ENCODE results near the gene PPP1R14B. TPM values are rescaled to one million over a fixed set of nuclear protein-coding genes. Genes with fewer than 3 reads are reported as not detected.

The PPP1R14B gene
- total RNA-seq, 1 experiment from 2014 or later, result 583 TPM

DNA sequence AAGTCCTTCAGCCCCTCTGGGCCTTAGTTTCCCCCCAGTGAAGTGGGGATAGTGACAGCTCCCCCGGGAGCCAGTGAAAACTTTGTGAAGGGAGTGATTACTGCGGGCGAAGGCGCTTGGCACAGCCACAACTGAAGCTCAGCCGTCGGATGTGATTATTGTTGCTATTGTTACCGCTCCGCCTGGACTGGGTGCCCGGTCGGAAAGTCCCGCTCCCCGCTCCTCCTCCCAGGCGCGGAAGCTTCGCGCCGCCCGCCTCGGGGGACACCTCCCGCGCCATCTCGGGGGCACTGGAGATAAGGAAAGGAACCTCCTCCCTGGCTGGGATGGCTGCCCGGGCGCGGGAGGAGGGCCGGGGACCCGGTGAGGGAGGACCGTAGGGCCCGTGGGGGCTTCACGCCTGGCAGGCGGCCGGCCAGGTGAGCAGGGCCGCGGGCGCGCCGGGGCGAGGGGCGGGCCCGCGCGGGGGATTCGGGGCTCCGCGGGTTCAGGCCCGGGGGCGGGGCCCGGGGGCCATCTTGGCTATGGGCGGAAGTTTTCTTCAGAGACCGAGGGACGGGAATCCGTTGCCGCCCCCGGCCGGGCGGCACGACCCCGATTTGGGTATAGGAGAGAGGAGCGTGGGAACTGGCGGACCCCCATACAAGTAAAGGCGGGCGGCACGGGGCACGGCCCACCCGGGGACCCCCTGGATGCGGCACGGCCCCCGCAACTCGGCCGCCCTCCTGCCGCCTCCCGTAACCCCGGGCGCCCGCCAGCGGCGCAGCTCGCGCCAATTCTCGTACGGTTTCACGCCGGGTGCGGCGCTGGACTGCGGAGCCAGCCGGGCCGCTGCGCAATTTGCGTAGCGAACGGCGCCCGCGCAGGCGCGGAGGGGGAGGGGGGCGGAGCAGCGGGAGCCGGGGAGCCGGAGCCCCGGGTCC, 38.5 kb upstream of the PPP1R14B start, which contains the start of gene GPR137:
Gene GPR137 (plus strand): TSS at position 887 of the 923 bp plus-strand sequence. CDS start 677 bp downstream, outside the sequence.
- ChIA-PET POLR2A (interaction anchor here (0.5 to 8.2 kb wide), 19 partner anchors 8 to 492 kb away, joined by 3 to 125 read pairs (median 4); partner anchors contain the start of genes CATSPERZ, ESRRA, FKBP2 and NUDT22), CTCF (interaction anchor here (0.5 to 9.9 kb wide), 4 partner anchors 13 to 138 kb away, joined by 3 to 96 read pairs (median 4); partner anchors contain the start of gene CATSPERZ)
- H3K4me3 Mint-ChIP-seq (ENCODE audit: unreplicated experiment), result peak within 1 kb of the TSS; percentile 76
- no peaks in the 10 kb centered on the region for H3K9me3 Mint-ChIP-seq (ENCODE audit: unreplicated experiment)
- BruUV-seq (replicated peaks), result TSS peak; percentile 77
- peak within 1 kb of the TSS; percentile 84 for H3K27ac Mint-ChIP-seq (ENCODE audit: low read depth, unreplicated experiment)
- H3K4me1 Mint-ChIP-seq (ENCODE audit: insufficient read depth, unreplicated experiment), result peaks cover 10% of the 10 kb centered on the region
- H3K27me3 Mint-ChIP-seq (ENCODE audit: insufficient read depth, unreplicated experiment), result no peaks in the 10 kb centered on the region
- peak; percentile 65 for DNase-seq (ENCODE audit: unreplicated experiment)
- intact Hi-C loops (cut with micrococcal nuclease), result loop anchor here (5.0 kb wide), 2 partner anchors 33 to 98 kb away; partner anchors contain the start of genes PLCB3 and STIP1
- peaks cover 32% of the 10 kb centered on the region for H3K36me3 Mint-ChIP-seq (ENCODE audit: insufficient read depth, unreplicated experiment)
- TF ChIP-seq, protein P1, sequence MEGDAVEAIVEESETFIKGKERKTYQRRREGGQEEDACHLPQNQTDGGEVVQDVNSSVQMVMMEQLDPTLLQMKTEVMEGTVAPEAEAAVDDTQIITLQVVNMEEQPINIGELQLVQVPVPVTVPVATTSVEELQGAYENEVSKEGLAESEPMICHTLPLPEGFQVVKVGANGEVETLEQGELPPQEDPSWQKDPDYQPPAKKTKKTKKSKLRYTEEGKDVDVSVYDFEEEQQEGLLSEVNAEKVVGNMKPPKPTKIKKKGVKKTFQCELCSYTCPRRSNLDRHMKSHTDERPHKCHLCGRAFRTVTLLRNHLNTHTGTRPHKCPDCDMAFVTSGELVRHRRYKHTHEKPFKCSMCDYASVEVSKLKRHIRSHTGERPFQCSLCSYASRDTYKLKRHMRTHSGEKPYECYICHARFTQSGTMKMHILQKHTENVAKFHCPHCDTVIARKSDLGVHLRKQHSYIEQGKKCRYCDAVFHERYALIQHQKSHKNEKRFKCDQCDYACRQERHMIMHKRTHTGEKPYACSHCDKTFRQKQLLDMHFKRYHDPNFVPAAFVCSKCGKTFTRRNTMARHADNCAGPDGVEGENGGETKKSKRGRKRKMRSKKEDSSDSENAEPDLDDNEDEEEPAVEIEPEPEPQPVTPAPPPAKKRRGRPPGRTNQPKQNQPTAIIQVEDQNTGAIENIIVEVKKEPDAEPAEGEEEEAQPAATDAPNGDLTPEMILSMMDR (IDR thresholded peaks at IDR 0.05; ENCODE audit: unreplicated experiment), result no peak

DNA sequence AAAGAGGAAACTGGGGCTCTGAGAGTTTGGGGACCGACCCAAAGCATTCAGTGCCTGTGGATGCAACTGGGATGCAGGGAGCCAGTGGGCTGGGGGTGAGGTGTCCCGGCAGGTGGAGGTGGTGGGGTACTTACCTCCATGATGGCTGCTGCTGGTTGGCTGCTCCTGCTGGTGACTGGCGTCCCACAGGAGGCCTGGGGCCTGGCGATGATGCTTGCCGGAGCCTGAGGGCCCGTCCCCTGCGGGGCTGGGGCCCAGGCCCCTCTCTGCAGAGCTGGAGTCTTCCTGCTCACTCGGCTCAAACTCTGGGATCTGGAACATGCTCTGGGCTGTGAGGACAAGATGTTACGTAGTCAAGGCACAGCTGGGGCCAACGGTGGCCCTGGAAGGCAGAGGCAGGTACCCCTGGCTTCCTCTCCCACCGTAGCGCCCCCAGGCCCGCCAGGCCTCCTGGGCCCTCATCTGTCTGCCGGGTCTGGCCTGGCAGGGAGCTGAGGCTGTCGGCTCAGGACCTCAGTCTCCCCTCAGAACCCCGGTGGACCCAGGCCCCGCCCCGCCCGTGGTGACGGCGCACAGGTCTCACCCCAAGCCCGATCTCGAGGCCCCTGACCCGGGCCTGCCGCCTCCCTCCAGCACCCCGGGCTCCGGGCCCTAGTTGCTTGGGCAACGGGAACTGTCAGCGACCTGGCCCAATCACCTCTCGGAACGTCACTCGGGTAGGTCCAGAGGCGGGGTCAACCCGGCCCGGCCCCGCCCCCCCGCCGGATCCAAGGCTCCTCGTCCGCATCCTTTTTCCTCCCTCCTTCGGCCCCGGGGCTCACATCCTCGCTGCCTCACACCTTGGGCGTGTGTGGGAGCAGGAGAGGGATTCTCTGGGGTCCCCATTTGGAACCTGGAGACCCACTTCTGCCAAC, 37.6 kb upstream of the PPP1R14B start, which contains the start of gene BAD:
Gene BAD (minus strand): TSS at position 618 of the 914 bp plus-strand sequence. CDS start 297 bp downstream, at position 321.
- ChIA-PET POLR2A (interaction anchor here (0.5 to 8.2 kb wide), 17 partner anchors 8 to 493 kb away, joined by 3 to 125 read pairs (median 5); partner anchors contain the start of genes CATSPERZ, ESRRA, FKBP2 and NUDT22), CTCF (interaction anchor here (0.5 to 9.9 kb wide), 8 partner anchors 12 to 139 kb away, joined by 3 to 96 read pairs (median 4); partner anchors contain the start of gene CATSPERZ)
- Mint-ChIP-seq H3K9me3 (ENCODE audit: unreplicated experiment) (no peaks in the 10 kb centered on the region), H3K4me3 (ENCODE audit: unreplicated experiment) (peak within 1 kb of the TSS; percentile 76), H3K27me3 (ENCODE audit: insufficient read depth, unreplicated experiment) (no peaks in the 10 kb centered on the region), H3K36me3 (ENCODE audit: insufficient read depth, unreplicated experiment) (peaks cover 39% of the 10 kb centered on the region), H3K4me1 (ENCODE audit: insufficient read depth, unreplicated experiment) (peaks cover 10% of the 10 kb centered on the region), H3K27ac (ENCODE audit: low read depth, unreplicated experiment) (peak within 1 kb of the TSS; percentile 84)
- TF ChIP-seq, protein P1 (IDR thresholded peaks at IDR 0.05; ENCODE audit: unreplicated experiment), result no peak
- TSS peak; percentile 61 for BruUV-seq (replicated peaks)
- peak; percentile 94 for DNase-seq (ENCODE audit: unreplicated experiment)
- intact Hi-C loops (cut with micrococcal nuclease), result no loop called here

DNA sequence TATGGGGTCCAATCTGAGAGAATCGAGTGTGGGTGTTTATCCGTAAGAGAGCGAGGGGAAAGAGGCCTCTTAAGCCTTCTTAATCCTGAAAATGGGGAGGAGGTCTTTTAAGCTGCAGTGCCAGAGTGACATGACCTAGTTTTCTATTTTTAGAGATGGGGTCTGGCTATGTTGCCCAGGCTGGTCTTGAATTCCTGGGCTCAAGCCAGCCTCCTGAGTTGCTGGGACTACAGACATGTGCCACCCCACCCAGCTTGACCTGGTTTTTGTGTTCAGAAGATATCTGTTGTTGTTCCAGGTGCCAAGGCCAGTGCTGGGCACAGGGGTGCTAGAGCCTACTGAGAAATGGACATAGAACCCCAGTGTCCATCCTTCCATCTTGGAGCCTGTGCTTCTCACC, 36.3 kb upstream of the PPP1R14B start:
- no peak for DNase-seq (ENCODE audit: unreplicated experiment)
- Mint-ChIP-seq H3K4me1 (ENCODE audit: insufficient read depth, unreplicated experiment) (peaks cover 10% of the 10 kb centered on the region), H3K27ac (ENCODE audit: low read depth, unreplicated experiment) (peak overlapping the region; percentile 84), H3K9me3 (ENCODE audit: unreplicated experiment) (no peaks in the 10 kb centered on the region), H3K36me3 (ENCODE audit: insufficient read depth, unreplicated experiment) (peaks cover 49% of the 10 kb centered on the region), H3K27me3 (ENCODE audit: insufficient read depth, unreplicated experiment) (no peaks in the 10 kb centered on the region), H3K4me3 (ENCODE audit: unreplicated experiment) (peak overlapping the region; percentile 76)
- TF ChIP-seq, protein P1 (IDR thresholded peaks at IDR 0.05; ENCODE audit: unreplicated experiment), result no peak
- intact Hi-C loops (cut with micrococcal nuclease), result no loop called here
- BruUV-seq (replicated peaks), result no TSS peak
- ChIA-PET POLR2A (interaction anchor here (1.0 to 8.2 kb wide), 7 partner anchors 13 to 57 kb away, joined by 3 to 125 read pairs (median 10); partner anchors contain the start of genes ESRRA, NUDT22, PPP1R14B and PRDX5), CTCF (interaction anchor here (0.6 to 9.9 kb wide), 8 partner anchors 9 to 495 kb away, joined by 3 to 96 read pairs (median 6); partner anchors contain the start of genes CATSPERZ, PLCB3 and SF1)

Measured in MCF 10A (cell line).